Measurements from ENCODE around the gene C22orf39.

Gene C22orf39, protein sequence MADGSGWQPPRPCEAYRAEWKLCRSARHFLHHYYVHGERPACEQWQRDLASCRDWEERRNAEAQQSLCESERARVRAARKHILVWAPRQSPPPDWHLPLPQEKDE

DNA sequence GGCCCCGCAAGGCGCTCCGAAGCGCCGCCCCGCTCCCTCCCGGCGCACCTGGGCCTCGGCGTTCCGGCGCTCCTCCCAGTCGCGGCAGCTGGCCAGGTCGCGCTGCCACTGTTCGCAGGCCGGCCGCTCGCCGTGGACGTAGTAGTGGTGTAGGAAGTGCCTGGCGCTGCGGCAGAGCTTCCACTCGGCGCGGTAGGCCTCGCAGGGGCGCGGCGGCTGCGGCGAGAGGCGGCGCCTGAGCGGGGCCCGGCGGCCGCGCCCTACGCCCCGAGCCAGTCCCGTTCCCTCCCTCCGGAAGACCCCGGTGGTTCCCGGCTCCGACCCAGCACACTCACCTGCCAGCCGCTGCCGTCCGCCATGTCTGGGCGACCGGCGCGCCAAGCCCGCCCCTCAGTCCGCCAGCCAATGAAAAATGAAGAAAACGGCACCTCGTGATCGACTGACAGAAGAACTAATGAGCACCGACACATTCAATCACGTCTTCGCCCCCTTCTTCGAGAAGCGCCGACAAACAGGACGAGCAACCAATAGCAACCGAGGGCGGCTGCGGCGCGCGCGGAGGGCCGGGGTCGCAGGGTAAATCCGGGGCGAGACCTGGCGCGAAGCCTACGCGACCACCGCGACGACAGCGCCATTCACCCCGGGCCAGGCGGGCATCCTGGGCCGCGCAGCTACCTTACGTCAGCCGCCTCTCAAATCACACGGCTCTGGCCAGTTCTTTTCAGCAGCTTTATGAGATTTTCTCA lies at the start of gene C22orf39:
Gene C22orf39 (minus strand): TSS at position 382 of the 746 bp plus-strand sequence. CDS start 23 bp downstream, at position 359.
- peak; percentile 81 for DNase-seq (ENCODE audit: low read depth)

GRCh38 chr22:19497245-19497644 lies 49.7 kb upstream of the C22orf39 start:
- DNase-seq (ENCODE audit: low read depth), result no peak

- no peak for DNase-seq (ENCODE audit: low read depth)
Measured at GRCh38 chr22:19496324-19496630, 48.8 kb upstream of the C22orf39 start.

DNA sequence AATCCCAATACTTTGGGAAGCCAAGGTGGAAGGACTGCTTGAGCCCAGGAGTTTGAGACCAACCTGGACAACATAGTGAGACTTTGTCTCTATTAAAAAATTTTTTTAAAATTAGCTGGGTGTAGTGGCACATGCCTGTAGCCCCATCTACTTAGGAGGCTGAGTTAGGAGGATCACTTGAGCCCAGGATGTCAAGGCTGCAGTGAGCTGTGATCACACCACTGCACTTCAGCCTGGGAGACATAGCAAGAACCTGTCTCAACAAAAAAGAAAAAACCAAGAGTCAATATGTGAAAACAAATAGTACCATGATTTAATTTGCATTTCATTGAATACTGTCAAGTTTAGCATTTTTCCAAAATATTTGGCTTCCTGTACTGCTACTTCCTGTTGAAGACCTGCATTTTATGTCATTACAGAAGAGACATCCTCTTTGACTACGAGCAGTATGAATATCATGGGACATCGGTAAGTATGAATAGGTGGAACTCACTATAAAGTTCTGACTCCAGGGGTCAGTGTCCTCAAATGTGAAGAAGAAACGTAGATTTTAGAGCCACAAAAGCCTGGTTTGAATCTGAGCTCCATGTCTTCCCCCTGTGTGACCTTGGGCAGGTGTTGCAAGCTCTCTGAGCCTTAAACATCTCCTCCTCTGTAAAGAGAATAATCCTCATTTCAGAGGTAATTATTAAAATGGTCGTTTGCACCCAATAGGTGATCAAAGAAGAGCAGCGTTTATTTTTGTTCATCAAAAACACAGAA lies 48.2 kb upstream of the C22orf39 start:
- DNase-seq (ENCODE audit: low read depth), result no peak

DNA sequence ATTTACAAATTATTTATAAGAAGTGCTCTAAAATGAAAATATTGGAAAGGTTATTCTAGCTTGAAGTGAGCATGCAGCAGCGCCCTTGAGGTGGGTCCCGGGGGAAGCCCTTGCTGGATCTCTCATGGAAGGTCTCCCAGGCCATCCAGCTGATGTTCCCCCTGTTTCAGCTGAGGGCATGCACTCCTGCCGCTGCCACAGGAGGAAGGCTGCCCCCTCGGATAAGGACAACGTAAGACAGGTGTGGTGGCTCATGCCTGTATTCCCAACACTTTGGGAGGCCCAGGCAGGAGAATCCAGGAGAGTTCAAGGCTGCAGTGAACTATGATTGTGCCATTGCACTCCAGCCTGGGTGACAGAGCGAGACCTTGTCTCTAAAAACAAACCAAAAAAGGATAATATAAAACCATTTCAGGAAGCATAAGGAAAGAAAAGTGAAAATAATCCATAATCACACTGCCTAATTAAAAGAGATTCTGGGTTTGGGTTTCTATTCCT lies 47.2 kb upstream of the C22orf39 start:
- no peak for DNase-seq (ENCODE audit: low read depth)

- DNase-seq (ENCODE audit: low read depth), result no peak
Measured at GRCh38 chr22:19494001-19494560, 46.6 kb upstream of the C22orf39 start.

GRCh38 chr22:19492504-19493174 lies 45.1 kb upstream of the C22orf39 start:
- DNase-seq (ENCODE audit: low read depth), result no peak

GRCh38 chr22:19490628-19491230 lies 43.2 kb upstream of the C22orf39 start:
- no peak for DNase-seq (ENCODE audit: low read depth)

DNA sequence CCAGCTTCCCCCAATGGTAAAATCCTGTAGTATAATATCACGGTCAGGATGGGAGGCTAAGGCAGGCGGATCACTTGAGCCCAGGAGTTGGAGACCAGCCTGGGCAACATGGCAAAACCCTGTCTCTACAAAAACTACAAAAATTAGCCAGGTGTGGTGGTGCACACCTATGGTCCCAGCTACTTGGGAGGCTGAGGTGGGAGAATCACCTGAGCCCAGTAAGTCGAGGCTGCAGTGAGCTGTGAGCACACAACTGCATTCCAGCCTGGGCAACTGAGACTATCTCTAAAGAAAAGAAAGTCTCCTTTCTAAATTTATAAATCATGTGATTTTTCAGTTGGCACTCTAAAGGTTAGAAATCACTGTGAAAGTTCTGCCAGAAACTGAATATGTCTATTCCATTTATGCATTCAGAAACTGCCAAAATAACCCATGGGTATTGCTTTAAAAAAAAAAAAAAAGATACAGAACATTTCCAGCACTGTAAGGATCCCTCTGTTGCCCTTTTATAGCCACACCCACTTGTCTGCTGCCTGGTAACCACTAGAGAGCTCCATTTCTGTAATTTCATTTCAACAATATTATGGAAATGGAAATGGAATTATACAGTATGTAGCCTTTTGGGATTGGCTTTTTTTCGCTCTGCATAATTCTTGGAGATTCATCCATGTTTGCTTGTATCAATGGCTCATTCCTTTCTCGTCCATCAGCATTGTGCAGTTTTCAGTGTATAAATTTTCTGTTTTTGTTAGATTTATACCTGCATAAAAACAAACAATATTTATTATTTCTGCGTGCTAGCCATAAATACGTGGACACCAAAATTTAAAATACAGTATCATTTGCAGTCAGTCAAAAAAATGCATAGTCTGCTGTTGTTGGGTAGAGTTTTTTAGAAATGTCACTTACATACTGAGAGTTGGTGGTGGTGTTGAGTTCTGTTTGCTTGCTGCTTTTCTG lies 41.7 kb upstream of the C22orf39 start:
- no peak for DNase-seq (ENCODE audit: low read depth)

DNA sequence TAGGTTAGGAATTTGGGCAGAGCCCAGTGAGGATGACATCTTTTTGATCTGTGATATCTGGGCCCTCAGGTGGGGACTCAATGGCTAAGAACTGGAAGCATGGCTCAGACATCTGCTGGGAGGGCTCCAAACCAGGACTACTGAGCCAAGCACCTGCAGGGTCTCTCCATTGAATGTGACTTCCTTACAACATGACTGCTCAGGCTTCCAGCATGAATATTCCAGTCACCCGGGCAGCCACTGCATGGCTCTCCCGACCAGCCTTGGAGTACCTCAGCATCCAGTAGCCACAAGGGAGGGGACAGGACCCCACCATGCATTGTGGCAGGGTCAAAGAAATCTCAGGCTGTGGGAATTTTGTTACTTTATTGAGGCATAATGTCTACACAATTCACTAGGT lies 40.8 kb upstream of the C22orf39 start:
- DNase-seq (ENCODE audit: low read depth), result no peak

GRCh38 chr22:19483481-19484244 lies 36.2 kb upstream of the C22orf39 start:
- DNase-seq (ENCODE audit: low read depth), result no peak

DNA sequence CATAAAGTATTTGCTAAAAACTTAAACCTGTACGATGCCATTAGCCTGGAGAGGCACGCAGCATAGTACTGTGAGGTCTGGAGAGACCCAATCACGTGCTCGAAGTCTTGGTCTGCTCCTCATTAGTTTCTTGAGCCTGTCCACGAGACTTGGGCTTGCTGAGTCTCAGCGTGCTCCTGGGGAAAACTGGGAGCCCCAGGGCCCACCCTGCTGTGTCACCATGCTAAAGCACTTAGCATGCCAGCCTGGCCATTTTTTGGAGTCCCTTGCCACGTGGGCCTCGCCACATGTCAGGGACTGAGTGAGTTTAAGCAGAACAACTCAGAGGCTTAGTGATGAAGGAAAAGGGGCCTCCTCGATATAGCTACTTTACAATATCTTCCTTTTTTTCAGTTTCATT lies 34.8 kb upstream of the C22orf39 start:
- no peak for DNase-seq (ENCODE audit: low read depth)

- DNase-seq (ENCODE audit: low read depth), result no peak
Measured at GRCh38 chr22:19480789-19481188, 33.3 kb upstream of the C22orf39 start.

DNA sequence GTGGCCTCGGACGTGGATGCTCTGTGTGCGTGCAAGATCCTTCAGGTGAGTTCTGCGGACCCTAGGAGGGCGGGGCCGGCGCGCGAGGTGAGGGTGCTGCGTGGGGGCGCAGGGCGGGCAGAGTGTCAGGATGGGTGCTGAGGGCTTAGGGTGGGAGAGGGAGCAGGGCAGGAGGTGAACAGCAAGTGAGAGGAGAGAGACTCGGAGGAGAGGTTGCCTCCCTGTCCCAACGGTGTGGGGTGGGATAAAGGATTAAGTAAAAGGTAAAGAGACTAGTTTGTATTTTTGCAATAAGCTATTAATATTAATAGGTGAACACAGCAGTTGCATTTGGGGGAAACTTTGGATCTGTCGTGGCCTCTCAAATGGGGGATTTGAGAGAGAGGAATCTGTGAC lies 32.7 kb upstream of the C22orf39 start:
- DNase-seq (ENCODE audit: low read depth), result no peak

GRCh38 chr22:19479355-19480172 lies 32.1 kb upstream of the C22orf39 start, which contains the start of gene CDC45:
TSS of gene CDC45 (plus strand) at chr22:19479920. CDS start at chr22:19479969, 49 bp downstream.
- DNase-seq (ENCODE audit: low read depth), result peak; percentile 90

DNA sequence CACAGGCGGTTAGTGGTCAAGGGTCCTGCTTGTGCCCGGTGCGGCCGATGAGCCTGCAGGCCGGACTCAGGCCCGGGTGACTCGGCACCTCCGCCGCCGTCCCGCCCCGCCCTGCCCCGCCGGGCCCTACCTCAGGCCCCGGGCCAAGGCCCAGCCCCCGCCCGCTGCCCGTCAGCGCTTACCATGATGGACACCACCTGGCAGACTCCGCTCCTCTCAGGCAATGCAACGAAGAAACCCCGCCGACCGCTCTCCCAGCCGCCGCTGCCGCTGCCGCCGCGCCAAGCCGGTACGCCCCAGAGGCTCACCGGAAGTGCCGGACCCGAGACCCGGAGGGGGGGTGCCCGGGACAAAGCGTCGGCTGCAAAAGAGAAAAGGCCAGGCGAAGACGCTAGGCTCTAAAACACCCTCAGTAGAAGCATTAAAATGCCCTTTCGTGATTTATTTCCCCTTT lies 31.4 kb upstream of the C22orf39 start, which contains the start of gene UFD1:
Gene UFD1 (minus strand): TSS at position 293 of the 454 bp plus-strand sequence. CDS start 108 bp downstream, at position 185.
- DNase-seq (ENCODE audit: low read depth), result peak; percentile 71

GRCh38 chr22:19478045-19478900 lies 30.8 kb upstream of the C22orf39 start:
- DNase-seq (ENCODE audit: low read depth), result no peak

Measured in activated T-helper 9 cell treated with anti-CD3 and anti-CD28 coated beads, Interleukin-2, amount 50 U/mL, for 16 hours (primary cell).